Hepatocyte (in vitro differentiated cells): Measurements from ENCODE around the gene NUBP2. TPM values are rescaled to one million over a fixed set of nuclear protein-coding genes. Genes with fewer than 3 reads are reported as not detected.

ENCODE experiments used
- DNase-seq: peaks from one replicate; pipeline ENCODE4 v3.0.0-alpha.2; 2016; ENCODE audit warnings: low spot score
- H2AFZ ChIP-seq: fragments of 200-600 bp; sonication (generic); 2 replicates; pipeline ENCODE4 v1.6.0; 2016; ENCODE audit warnings: antibody characterized with exemption, mild to moderate bottlenecking
- H3K27ac ChIP-seq: fragments of 200-600 bp; sonication (generic); 2 replicates; pipeline ENCODE4 v1.5.1; 2016; ENCODE audit warnings: mild to moderate bottlenecking
- H3K27me3 ChIP-seq: fragments of 200-600 bp; sonication (generic); 2 replicates; pipeline ENCODE4 v1.6.1; 2016
- H3K36me3 ChIP-seq: fragments of 200-600 bp; sonication (generic); replicated peaks from 2 replicates; pipeline ENCODE4 v1.5.1; 2016; ENCODE audit warnings: low read depth; ENCODE audit not compliant: insufficient read depth
- H3K4me1 ChIP-seq: fragments of 200-600 bp; sonication (generic); 2 replicates; pipeline ENCODE4 v1.5.1; 2016; ENCODE audit warnings: mild to moderate bottlenecking, moderate library complexity; ENCODE audit not compliant: insufficient read depth
- H3K4me2 ChIP-seq: fragments of 200-600 bp; sonication (generic); 2 replicates; pipeline ENCODE4 v1.6.0; 2016
- H3K4me3 ChIP-seq: fragments of 200-600 bp; sonication (generic); 2 replicates; pipeline ENCODE4 v1.5.1; 2016; ENCODE audit warnings: mild to moderate bottlenecking
- H3K79me2 ChIP-seq: fragments of 200-600 bp; sonication (generic); 2 replicates; pipeline ENCODE4 v1.6.0; 2017; ENCODE audit warnings: mild to moderate bottlenecking
- H3K9me2 ChIP-seq: fragments of 200-600 bp; sonication (generic); replicated peaks from 2 replicates; pipeline ENCODE4 v1.6.0; 2017; ENCODE audit warnings: mild to moderate bottlenecking; ENCODE audit not compliant: insufficient read depth
- H3K9me3 ChIP-seq: fragments of 200-600 bp; sonication (generic); 2 replicates; pipeline ENCODE4 v1.5.1; 2016; ENCODE audit warnings: low read depth, mild to moderate bottlenecking
- H4K20me1 ChIP-seq: fragments of 200-600 bp; sonication (generic); 2 replicates; pipeline ENCODE4 v1.6.0; 2016; ENCODE audit warnings: mild to moderate bottlenecking; ENCODE audit not compliant: insufficient read depth, poor library complexity, severe bottlenecking
- EZH2 ChIP-seq: fragments of 200-600 bp; sonication (generic); IDR thresholded peaks from 2 replicates; pipeline ENCODE4 v1.6.1; 2016; ENCODE audit warnings: antibody characterized with exemption, mild to moderate bottlenecking, borderline replicate concordance
- EZH2phosphoT487 ChIP-seq: fragments of 200-600 bp; sonication (generic); IDR thresholded peaks from one replicate; pipeline ENCODE4 v1.6.1; 2018; ENCODE audit warnings: antibody characterized with exemption, mild to moderate bottlenecking, low read depth, moderate library complexity; ENCODE audit not compliant: unreplicated experiment, severe bottlenecking
- WGBS: methylation state at CpG from one replicate; pipeline ENCODE4 v1.1.6; 2016; ENCODE audit warnings: low lambda C conversion rate; ENCODE audit errors: missing lambda C conversion rate; 5-methylcytosine and 5-hydroxymethylcytosine counted together
- polyA plus RNA-seq: library from polyadenylated mRNA; unstranded; fragments of >200 nt; fragmentation: Nextera tagmentation; extraction: Ambion mirVana; gene quantifications from 2 replicates; pipeline ENCODE4 v1.2.1, GENCODE V29; 2016
- total RNA-seq: library from RNA; depleted of rRNA; stranded (reverse); fragments of >200 nt; gene quantifications from 2 replicates; pipeline ENCODE4 v1.2.3, GENCODE V29; 2014
- TF ChIP-seq, protein P1 (sequence below): fragments of 200-600 bp; sonication (generic); IDR thresholded peaks from 2 replicates; pipeline ENCODE4 v1.5.1; 2016; ENCODE audit warnings: antibody characterized with exemption, mild to moderate bottlenecking; ENCODE audit not compliant: poor library complexity

Gene NUBP2
- total and polyA plus RNA-seq, 2 experiments from 2014 or later = 85.4 to 101 TPM

DNA sequence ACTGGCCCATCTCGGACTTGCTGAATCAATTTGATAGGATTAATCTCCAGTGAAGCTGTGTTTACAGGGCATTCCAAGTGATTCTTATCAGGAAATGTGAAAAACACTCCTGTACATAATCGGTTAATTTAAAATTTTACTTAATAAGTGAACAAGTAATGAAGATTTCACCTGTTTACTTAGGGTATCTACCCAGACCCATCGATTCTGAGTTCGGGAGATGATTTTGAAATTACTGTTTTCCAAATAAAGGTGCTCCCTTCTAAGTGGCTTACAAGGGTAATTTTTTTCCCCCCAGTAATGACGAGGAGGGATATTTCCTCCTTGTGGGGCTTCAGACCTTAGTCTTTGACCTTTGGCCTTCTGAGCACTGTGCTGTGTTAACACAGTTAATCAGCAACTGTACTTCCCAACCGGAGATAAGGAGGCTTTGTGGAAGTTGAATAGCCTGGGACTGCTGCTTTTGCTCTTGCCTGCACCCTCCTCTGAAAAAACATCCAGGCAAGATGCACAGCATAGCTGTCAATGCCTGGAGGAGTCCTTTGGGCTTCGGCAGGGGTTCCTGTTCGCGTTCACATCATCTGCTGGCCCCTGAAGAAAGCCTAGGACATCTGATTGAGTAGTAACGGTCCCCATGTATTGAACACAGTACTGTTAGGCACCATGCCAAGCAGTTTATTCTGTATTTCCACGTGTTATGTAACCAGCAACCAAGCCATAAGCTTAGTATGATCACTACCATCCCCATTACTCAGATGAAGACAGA lies 46.1 kb downstream of the NUBP2 start:
- 48% methylated on average over 11 of the region's 11 CpGs for WGBS
- peaks cover 25% of the 10 kb centered on the region for H3K4me1 ChIP-seq
- H3K27ac ChIP-seq = peak overlapping the region; percentile 91
- H4K20me1 ChIP-seq = no peaks in the 10 kb centered on the region
- H3K9me3 ChIP-seq = no peaks in the 10 kb centered on the region
- no peak overlapping the region for H2AFZ ChIP-seq
- TF ChIP-seq EZH2phosphoT487 (no peak), EZH2 (no peak)
- TF ChIP-seq, protein P1, sequence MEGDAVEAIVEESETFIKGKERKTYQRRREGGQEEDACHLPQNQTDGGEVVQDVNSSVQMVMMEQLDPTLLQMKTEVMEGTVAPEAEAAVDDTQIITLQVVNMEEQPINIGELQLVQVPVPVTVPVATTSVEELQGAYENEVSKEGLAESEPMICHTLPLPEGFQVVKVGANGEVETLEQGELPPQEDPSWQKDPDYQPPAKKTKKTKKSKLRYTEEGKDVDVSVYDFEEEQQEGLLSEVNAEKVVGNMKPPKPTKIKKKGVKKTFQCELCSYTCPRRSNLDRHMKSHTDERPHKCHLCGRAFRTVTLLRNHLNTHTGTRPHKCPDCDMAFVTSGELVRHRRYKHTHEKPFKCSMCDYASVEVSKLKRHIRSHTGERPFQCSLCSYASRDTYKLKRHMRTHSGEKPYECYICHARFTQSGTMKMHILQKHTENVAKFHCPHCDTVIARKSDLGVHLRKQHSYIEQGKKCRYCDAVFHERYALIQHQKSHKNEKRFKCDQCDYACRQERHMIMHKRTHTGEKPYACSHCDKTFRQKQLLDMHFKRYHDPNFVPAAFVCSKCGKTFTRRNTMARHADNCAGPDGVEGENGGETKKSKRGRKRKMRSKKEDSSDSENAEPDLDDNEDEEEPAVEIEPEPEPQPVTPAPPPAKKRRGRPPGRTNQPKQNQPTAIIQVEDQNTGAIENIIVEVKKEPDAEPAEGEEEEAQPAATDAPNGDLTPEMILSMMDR = no peak
- DNase-seq = peak; percentile 65
- peak overlapping the region; percentile 95 for H3K4me2 ChIP-seq
- no peaks in the 10 kb centered on the region for H3K36me3 ChIP-seq
- H3K9me2 ChIP-seq = no peaks in the 10 kb centered on the region
- H3K4me3 ChIP-seq = peak overlapping the region; percentile 13
- no peaks in the 10 kb centered on the region for H3K27me3 ChIP-seq
- H3K79me2 ChIP-seq = peaks cover 65% of the 10 kb centered on the region

DNA sequence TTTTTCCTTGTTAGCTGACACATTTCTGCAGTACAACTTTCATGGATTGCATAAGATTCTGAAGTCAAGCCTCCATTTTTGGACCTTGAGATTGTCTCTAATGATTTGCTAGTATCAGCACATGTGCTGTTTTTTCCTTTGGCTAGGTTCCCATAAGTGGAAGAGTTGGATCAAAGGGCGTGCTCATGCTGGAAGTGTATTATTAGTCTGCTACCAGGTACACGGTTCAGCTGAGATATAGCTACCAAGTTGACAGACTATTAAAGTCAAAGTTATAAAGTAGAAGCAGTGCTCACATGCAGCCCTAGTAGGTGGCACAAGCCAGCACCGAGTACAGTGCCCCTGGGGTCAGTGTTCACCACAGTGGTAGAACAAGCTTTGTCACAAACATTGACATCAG lies 47.5 kb downstream of the NUBP2 start:
- Histone ChIP-seq H3K27ac (peak overlapping the region; percentile 91), H3K9me2 (no peaks in the 10 kb centered on the region), H3K4me2 (peak overlapping the region; percentile 95), H2AFZ (no peak overlapping the region), H3K4me3 (no peak overlapping the region), H3K4me1 (peaks cover 28% of the 10 kb centered on the region), H3K27me3 (no peaks in the 10 kb centered on the region), H3K36me3 (no peaks in the 10 kb centered on the region), H3K9me3 (no peaks in the 10 kb centered on the region), H3K79me2 (peaks cover 57% of the 10 kb centered on the region), H4K20me1 (no peaks in the 10 kb centered on the region)
- 74% methylated on average over 3 of the region's 3 CpGs for WGBS
- DNase-seq = peak; percentile 61
- TF ChIP-seq EZH2 = no peak

DNA sequence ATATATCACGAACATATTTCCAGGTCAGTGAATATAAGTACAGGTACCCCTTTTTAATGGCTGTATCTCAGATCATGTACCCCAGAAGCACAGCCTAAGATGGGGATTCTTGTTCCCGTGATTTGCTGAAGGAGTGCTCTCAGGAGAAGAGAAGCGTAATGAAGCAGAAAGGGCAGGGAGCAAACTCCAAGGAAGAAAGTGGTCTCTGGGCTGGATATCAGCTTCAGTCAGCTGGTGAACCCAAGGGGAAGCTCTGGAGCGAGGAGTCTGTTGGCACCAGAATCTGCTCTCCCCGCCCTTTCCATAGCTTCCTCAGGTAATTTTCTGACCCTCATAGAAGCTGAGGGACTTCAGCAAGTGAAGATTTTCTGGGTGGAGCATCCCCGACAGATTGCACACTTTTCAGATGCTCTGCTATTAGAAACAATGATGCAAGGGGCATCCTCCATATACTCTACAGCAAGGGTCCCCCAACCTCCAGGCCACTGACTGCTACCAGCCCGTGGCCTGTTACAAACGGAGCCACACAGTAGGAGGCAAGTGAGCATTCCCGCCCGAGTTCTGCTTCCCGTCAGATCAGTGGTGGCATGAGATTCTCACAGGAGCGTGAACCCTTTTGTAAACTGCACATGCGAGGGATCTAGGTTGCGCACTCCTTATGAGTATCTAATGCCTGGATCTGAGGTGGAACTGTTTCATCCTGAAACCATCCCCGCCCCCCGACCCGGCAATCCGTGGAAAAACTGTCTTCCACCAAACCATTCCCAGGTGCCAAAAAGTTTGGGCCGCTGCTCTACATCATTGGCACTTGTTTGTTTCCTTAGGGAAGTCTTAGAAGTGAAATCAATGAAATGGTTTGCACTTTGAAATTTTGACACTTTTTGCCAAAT lies 48.7 kb downstream of the NUBP2 start:
- H3K79me2 ChIP-seq = peaks cover 51% of the 10 kb centered on the region
- H3K27ac ChIP-seq = peak overlapping the region; percentile 24
- WGBS = 92% methylated on average over 19 of the region's 19 CpGs
- H2AFZ ChIP-seq = no peak overlapping the region
- H4K20me1 ChIP-seq = no peaks in the 10 kb centered on the region
- DNase-seq = no peak
- H3K9me3 ChIP-seq = no peaks in the 10 kb centered on the region
- H3K27me3 ChIP-seq = no peaks in the 10 kb centered on the region
- no peaks in the 10 kb centered on the region for H3K9me2 ChIP-seq
- TF ChIP-seq, protein P1 = no peak
- TF ChIP-seq EZH2 (no peak), EZH2phosphoT487 (no peak)
- H3K4me2 ChIP-seq = peak overlapping the region; percentile 95
- H3K4me1 ChIP-seq = peaks cover 23% of the 10 kb centered on the region
- H3K36me3 ChIP-seq = no peaks in the 10 kb centered on the region
- no peak overlapping the region for H3K4me3 ChIP-seq
